ENCODE measurements around the gene TSPO2.
"Not testable (repeated sequence)": the region's sequence is repeated elsewhere in the genome, so short reads cannot be mapped to it uniquely, and the experiment has no call there.

Gene TSPO2

GRCh38 chr6:41042226-41043055 is at the start of gene TSPO2:
TSS of gene TSPO2 (plus strand) at chr6:41042467. CDS start at chr6:41042986, 519 bp downstream.
- no peak for DNase-seq

GRCh38 chr6:40992746-40993145 is 49.5 kb upstream of the TSPO2 start:
- DNase-seq, result no peak

GRCh38 chr6:40996591-40997233 is 45.6 kb upstream of the TSPO2 start:
- no peak for DNase-seq

- DNase-seq, result no peak
Measured at GRCh38 chr6:40997234-40997957, 44.9 kb upstream of the TSPO2 start.

DNA sequence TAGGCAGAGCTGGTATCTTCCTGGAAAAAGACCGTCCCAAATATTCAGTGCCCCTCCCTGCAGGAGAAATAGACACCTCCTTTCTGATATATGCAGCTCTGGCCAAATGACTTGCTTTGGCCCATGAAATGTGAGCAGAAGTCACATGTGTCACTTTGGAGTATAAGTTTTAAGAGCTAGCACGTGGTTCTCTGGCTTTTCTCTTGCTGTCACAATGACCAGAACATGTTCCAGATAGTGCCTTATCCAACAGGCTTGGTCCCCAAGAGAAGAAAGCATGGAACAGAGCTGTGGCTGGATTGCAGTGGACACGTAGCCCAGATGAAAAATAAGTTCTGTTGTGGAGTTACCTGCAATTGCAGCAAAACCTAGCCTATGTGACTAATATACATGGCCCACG is 43.6 kb upstream of the TSPO2 start:
- DNase-seq, result no peak

GRCh38 chr6:40999569-40999968 is 42.7 kb upstream of the TSPO2 start:
- DNase-seq, result no peak

GRCh38 chr6:41000248-41000647 is 42.0 kb upstream of the TSPO2 start:
- no peak for DNase-seq

- DNase-seq, result no peak
Measured at GRCh38 chr6:41002168-41002567, 40.1 kb upstream of the TSPO2 start.

- DNase-seq, result peak; percentile 43
Measured at GRCh38 chr6:41006217-41006616, 36.0 kb upstream of the TSPO2 start.

DNA sequence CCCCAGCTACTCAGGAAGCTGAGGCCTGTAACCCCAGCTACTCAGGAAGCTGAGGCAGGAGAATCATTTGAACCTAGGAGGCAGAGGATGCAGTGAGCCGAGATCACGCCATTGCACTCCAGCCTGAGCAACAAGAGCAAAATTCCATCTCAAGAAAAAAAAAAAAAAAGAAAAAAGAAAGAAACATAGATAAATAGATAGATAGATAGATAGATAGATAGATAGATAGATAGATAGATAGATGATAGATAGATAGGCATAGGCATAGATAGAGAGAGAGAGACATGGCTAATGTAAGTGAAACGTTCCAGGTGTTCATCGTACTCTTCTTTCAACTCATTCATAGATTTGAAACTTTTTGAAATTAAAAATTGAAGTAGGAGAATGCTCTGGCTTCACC is 35.3 kb upstream of the TSPO2 start:
- not testable (repeated sequence) for DNase-seq

GRCh38 chr6:41008011-41008410 is 34.3 kb upstream of the TSPO2 start:
- no peak for DNase-seq

- no peak for DNase-seq
Measured at GRCh38 chr6:41009669-41010068, 32.6 kb upstream of the TSPO2 start.

GRCh38 chr6:41011673-41012072 is 30.6 kb upstream of the TSPO2 start:
- no peak for DNase-seq

DNA sequence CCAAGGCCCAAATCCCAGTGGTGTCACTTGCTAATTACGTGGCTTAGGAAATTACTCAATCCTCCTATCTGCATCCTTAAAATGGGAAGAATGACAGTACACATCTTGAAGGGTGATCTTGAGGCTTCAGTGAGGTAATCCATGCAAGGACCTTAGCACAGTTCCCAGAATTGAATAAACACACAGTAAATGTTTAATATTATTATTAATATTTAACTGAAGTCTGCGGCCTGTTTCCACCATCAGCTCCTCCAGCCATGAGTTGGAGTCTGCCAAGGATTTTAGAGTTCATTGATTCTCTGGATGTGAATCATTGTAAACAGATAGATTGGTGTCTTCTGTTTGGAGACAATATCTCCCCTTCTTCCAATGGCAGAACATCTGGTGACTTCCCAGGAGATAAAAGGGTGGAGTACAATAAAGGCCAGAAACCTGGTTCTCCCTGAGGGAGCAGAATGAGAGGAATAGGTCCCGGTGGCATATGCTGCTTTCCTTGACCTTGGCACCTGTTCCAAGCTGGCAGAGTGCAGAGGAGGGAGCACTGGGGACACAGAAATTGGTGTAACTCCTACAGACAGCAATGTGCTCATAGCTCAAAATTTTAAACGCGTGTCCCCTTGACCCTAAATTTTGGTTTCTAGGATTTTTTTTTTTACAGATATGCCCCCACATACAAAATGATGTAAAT is 28.7 kb upstream of the TSPO2 start:
- DNase-seq, result no peak

DNA sequence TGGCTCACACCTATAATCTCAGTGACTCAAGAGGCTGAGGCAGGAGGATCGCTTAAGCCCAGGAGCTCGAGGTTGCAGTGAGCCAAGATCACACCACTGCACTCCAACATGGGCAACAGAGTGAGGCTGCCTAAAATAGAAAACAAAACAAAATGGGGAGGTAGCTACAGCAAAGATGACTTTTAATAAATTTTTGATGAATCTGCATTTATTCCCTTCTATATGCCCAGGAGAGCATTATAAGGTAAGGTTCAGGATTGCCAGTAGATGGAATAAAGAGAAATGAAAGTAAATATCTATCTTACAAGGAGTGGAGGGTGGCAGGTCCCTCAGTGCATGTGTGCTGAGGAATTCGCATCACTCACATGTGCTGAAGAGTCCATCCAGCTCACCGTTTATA is 27.5 kb upstream of the TSPO2 start:
- no peak for DNase-seq

DNA sequence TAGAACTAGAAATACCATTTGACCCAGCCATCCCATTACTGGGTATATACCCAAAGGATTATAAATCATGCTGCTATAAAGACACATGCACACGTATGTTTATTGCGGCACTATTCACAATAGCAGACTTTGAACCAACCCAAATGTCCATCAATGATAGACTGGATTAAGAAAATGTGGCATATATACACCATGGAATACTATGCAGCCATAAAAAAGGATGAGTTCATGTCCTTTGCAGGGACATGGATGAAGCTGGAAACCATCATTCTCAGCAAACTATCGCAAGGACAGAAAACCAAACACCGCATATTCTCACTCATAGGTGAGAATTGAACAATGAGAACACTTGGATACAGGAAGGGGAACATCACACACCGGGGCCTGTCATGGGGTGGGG is 26.4 kb upstream of the TSPO2 start:
- not testable (repeated sequence) for DNase-seq

DNA sequence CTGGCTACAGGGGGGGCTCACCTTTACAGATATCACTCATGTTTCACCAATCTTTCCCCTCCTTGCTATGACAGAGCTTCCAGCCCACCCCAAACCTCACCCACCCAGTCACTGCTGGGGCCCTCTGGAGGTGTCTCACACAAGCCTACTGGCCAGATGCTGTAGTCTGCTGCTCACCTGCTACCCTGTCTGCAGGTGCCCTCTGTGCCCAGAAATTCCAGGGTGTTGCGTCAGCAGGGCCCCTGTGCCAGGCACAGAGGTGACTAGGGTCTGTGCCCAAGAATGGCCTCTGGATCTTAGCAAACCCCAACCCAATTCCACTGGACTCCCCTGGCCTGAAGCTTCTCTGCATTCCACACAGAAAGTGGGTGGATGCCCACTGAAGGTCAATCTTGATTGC is 24.6 kb upstream of the TSPO2 start:
- DNase-seq, result no peak

- no peak for DNase-seq
Measured at GRCh38 chr6:41021832-41022231, 20.4 kb upstream of the TSPO2 start.

DNA sequence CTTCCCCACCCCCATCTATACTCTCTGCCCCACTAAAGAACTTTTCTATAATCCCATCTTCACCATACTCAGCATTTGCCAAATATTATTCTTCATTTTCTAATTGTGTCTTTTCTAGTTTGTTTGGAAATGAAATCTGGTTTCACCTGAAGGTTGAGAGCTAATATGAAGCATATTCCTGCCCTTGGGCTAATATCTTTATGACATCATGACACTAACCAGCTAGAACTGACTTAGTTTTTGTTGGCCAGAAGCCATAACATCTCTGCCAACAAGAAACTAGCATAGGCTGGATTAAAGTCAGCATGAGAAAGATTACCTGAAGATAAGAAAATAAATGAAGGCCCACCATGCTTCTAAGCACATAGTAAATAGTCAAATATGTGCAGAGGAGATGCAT is 20.0 kb upstream of the TSPO2 start:
- DNase-seq, result no peak

- no peak for DNase-seq
Measured at GRCh38 chr6:41023114-41023513, 19.2 kb upstream of the TSPO2 start.

DNA sequence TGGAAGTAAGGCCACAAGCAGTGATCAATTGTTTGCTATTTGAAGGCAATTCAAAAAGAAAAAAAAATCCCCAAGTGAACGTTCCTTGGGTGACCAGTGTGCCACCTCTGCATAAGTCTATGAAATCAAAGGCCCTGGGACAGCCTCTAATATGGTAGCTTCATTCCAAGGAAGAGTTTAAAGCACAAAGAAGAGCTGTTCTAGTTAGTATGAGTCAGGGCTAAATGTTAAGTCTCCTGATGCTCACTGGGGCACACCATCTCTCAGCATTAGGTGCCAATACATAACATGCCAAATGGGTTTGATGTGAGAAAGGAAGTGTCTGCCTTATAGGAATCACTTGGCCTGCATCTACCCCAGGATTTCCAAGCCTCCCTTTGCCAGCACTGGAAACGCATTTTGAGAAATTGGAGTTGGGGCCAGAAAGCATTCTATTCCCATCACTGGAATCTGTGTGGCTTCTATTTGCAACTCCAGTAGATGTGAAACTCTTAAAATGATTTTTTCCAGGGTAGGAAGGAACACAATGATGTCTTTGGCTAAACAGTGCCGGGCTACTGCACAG is 16.2 kb upstream of the TSPO2 start:
- no peak for DNase-seq

GRCh38 chr6:41027241-41027640 is 15.0 kb upstream of the TSPO2 start:
- no peak for DNase-seq
